H4 (cell line): ENCODE data around the gene NRTN. TPM values are rescaled to one million over a fixed set of nuclear protein-coding genes. Genes with fewer than 3 reads are reported as not detected.

Experiments used
- DNase-seq: peaks from one replicate; pipeline ENCODE4 v3.0.0-alpha.2; 2015; ENCODE audit warnings: low spot score
- total RNA-seq: library from RNA; depleted of rRNA; stranded (reverse); fragments of >200 nt; shearing (Covaris generic); gene quantifications from 2 replicates; pipeline ENCODE4 v1.2.3, GENCODE V29; 2014

The NRTN gene
- total RNA-seq, 1 experiment from 2014 or later, result 0.06 TPM

DNA sequence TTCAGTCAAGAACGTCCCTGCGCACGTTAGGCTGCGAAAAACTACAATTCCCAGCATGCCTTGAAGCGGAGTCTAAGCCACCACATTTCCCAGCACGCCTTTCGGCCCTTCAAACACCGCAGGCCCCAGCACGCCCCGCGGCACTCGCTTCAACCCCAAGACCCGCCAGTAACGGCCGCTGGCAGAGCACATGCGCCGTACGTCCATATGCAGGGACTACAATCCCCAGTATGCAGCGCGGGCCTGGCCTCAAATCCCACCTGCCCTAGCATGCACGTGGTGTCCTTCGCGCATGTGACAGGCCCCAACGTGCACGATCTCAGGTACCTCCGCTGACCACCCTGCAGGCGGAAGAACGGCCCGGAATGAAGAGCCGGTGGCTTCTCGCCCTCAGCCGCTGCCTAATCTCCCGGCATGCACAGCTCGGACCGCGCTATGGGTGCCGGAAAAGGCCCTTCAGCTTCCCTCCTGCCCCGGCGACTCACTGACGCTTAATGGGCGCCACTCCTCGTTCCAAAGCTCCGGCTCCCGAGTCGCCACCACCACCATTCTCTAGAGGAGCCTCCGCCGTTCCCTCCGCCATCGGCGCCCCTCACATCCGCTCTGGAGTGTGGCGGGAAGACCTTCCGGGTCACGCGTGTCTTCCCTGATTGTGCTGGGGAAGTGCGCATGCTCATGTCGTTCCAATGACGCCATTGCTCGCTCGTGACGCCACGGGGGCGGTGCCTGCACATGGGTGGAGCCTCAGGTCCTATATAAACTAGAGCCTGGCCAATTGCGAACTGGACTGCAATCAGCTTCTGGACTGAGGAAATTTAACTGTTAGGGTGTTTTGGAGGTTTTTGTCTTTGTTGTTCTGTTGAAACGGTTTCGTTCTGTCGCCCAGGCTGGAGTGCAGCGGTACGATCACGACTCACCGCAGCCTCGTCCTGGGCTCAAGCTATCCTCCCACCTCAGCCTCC is 14.0 kb upstream of the NRTN start, which contains the start of gene DUS3L:
Gene DUS3L, minus strand, starts transcription at position 605 of the 962 bp plus-strand sequence. Its CDS starts 22 bp downstream, at position 583.
- peak; percentile 99 for DNase-seq

DNA sequence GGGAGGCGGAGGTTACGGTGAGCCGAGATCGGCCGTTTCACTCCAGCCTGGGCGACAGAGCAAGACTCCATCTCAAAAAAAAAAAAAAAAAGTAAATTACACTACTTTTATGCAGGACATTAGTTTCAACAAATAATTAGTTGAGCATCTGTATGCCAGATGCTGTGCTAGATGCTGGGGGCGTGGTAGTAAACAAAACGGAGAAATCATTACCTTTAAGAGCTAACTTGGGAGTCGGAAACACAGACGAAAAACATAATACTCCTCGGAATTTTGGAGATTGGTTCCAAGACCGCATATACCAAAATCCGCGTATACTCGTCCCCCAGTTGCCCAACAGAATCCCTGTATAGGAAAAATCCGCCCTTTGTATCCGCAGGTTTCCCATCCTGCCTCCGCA is 12.6 kb upstream of the NRTN start:
- DNase-seq, result no peak

DNA sequence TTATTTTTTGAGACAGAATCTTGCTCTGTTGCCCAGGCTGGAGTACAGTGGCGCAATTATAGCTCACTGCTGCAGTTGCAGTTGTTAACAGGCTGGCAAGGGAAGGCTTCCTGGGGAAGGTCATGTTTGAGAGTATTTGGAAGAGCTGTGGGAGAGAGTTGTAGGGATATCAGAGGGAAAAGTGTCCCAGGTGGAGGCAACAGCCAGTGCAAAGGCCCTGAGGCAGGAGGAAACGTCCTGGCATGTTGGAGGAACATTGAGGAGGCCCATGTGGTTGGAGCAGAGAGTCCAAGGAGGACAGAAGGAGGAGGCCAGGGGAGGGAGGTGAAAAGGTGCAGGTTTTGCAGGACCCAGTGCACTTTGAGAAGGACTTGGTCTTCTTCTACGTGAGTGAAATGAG is 11.7 kb upstream of the NRTN start:
- no peak for DNase-seq

DNA sequence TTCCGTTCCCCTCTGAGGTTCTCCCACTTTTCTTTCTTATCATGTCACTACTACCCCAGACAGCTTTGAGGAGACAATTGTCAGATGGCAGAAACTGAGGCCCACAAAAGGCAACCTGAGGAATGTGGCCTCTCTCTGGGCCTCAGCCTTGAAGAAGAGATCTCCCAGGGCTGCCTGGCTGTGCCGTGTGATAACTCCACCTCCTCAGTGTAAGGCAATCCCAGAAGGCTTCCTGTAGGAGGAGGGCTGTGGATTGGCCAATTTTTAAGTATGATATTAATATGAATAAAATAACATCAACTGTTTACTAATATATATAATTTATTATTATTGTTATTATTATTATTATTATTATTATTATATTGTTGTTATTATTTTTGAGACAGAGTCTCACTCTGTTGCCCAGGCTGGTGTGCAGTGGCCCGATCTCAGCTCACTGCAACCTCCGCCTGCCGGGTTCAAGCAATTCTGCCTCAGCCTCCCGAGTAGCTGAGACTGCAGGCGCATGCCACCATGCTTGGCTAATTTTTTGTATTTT is 9.4 kb upstream of the NRTN start:
- DNase-seq, result no peak

DNA sequence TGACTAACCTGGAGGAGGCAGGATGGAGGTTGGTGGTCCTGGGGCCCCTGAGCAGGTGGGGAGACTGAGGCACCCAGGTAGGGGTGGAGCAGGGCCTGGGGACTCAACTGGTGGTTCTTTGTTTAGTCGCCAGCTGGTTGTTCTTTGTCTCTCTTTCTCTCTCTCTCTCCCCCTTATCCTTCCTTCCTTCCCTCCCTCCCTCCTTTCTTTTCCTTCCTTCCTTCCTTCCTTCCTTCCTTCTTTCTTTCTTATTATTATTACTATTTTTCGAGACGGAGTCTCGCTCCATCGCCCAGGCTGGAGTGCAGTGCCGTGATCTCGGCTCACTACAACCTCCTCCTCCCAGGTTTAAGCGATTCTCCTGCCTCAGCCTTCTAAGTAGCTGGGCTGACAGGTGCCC is 6.6 kb upstream of the NRTN start:
- no peak for DNase-seq

DNA sequence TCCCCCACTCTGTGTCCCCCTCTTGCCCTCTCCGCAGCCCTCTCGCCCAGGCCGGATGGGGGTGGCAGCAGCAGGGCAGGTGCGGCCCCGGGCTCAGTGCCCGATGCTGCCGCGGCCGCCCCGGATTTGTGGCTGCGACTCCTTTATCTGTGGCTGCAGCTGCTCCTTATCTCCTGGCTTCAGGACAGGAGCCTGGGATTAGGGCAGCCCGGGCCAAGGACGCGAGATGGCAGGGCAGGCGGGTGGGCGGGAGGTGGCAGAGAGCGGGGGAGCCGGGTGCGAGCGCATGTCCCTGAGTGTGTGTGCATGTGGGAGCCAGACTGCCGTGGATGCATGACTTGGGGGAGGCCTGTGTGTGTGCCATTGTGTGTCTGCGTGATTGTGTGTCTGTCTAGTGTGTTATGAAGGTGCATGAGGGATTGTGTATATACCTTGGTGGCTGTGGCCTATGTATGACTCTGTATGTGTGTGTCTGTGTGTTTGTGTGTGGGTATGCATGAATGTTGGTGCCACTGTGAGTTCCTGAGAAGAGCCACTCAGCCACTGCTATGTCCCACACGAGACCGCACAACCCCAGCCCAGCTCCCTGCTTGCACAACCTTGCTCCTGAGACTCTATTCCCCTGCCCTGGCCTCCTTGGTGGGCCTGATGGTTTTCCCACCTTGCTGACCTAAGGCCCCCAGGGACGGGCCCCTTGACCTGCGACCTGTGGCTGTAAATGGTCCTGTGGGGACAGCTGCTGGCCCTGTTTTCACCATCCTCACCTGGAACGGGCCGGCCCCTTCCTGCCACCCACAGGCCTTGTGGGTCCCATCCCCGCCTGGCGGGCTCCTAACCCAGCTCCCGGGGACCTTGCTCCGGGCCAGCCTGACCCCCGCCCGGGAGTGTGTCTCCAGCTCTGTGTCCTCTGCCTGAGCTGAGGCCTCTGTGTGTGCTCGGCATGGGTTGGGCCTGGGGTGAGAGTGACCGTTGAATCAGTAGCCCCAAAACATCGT is 5.3 kb upstream of the NRTN start:
- no peak for DNase-seq

DNA sequence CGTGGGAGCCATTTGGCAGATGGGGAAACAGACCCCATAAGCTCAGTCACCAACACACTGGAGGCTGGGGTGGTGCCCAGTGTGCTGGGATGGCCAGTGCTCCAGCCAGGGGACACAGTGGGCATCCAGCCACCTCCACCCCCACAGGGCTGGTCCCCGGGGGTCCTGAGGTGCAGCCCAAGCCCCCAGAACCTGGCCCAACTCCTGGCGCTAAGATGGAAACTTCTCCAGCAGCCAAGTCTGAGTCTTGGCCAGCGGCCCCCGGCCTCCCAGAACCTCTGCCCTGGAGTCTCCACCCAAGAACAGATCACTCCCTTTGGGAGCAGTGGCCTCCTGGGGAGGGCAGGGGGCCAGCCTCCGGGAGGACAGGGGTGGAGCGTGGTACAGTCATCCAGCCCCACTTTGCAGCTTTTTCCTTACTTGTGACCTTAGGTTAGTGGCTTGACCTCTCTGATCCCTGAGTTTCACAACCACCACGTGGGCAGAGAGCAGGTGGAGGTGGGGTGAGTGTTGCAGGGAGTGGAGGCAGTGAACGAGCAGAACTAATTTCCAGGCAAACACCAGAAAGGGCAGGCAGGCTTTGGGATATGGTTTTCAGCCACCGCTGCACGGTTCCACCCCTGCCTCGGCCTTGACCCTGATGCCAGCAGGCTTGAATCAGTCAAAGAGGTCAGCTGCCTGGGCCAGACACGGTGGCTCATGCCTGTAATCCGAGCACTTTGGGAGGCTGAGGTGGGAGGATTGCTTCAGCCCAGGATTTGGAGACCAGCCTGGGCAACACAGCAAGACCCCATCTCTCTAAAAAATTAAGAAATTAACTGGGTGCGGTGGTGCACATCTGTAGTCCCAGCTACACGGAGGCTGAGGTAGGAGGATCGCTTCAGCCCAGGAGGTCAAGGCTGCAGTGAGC is 4.3 kb upstream of the NRTN start:
- no peak for DNase-seq

DNA sequence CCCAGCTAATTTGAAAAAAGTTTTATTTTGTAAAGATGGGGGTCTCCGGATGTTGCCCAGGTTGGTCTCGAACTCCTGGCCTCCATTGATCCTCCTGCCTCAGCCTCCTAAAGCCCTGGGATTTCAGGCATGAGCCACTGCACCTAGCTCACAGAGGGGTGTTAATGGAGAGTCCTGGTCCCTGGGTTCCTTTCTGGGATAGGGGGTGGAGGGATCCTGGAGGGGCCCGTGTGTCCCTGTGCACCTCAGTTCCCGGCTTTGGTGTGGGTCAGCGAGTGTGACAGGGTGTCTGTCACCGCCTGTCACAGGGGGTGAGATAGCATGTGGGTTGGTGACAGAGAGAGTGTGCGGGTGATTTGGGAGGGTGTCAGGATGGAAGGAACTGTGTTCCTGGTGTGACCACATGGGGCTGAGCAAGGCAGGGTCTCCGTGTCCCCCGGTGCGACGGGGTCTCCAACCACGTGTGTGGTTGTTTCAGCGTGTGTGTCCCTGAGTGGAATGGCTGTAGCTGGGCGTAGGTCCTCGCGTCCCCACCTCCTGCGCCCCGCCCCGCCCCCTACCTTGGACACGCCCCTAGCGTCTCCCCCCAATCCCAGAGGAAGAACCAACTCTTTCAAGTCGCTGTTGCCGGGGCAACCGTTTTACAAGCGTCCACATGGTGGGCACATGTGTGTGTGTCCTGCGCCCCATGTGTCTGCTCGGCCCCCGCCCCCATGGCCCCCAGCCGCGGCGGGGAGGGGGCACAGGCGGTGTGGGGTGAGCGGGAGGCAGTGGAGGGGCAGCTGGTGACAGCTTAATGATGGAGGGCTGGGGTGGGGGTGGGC is 2.9 kb upstream of the NRTN start:
- DNase-seq, result no peak

DNA sequence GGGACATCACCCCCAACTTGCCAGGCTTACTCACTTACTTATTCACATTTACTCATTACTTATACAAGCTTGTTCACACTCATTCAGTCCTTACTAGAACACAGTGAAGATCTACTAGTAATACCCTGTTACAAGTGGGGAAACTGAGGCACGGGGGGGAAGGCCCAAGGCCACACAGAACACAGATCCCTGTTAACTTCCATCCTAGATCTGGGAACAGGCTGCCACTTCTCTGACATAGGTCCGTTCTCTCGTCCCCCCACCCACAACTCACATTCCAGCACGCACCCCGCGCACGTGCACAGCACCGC is 1.5 kb upstream of the NRTN start:
- no peak for DNase-seq

DNA sequence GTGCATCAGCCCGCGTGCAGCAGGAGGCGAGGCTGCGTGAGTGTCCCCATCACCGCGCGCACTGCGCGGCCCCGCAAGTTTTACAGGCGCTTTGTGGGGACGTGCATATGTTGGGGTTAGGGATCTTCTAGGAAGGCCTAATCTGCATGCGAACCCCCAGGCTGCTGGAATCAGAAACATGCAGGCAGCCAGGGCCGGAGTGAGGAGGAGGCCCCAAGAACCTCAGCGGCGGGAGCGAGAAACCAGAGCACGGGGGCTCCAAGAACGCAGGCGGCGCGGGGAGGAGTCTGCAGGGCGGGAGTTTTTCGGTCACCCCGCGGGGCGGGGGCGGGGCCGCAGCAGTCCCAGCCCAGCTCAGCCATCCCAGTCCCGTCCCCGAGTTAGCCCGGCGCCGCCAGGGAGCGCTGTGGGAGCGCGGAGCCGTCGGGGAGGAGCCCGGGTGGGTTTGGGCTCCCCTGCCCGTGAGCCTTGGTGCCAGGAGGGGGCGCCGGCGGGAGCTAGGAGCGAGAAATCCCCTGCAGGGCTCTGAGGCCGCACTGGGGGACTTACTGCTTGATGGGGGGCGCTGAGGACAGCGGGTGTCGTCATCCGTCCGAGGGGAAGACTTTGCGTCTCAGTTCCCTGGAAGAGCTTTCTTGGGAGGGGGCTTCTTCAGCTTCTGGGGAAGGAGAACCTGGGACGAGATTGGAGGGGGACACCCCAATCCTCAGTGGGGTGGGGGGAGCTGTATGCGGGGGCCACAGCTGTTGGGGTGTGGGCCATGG is 933 bp upstream of the NRTN start:
- peak; percentile 81 for DNase-seq

DNA sequence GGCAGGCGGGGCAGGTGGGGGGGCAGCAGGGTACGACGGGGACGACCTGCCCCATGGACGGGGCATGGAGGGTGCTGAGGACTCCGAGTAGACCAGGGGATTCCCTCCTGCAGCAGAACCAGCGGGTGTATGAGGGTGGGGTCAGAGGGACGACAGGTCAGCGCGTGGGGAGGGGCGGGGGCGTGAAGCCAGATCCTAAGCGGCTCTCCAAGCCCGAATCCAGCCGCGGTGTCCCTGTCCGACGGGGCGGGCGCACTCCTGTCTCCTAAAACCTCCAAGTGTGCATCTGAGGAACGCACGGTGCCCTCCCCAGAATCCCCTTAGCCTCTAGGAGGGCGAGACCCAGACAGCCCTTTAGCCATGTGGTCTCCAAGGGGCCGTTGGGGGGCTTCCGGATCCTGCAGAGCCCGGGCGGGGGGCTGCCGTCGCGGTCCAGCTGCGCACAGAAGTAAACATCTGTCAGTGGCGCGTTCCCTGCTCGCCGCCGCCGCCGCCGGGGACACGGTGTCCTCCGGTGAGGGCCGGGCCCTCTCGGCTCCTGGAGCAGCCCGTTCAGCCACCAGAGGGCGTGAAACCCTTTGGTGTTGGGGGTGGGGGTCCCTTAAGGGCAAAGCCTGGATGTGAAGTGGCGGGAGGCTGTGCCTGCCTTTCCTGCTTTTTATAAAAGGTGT is 730 bp downstream of the NRTN start:
- DNase-seq, result no peak

DNA sequence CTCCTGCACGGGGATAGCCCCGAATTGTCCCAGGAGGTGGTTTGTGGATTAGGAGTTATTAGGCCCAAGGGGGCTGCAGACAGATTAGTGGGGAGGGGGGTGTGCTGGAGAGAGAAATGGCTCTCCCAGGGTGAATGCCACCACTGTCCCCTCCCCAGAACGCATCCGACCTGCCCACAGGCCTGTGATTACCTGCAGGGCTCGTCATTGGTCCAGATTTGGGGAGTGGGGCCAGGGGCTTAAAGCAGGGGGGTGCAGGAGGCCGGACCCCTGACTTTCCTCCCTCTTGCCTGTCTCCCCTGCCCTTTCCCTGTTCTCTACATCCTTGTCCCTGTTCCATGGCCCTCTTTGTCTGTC is 1.2 kb downstream of the NRTN start:
- no peak for DNase-seq

DNA sequence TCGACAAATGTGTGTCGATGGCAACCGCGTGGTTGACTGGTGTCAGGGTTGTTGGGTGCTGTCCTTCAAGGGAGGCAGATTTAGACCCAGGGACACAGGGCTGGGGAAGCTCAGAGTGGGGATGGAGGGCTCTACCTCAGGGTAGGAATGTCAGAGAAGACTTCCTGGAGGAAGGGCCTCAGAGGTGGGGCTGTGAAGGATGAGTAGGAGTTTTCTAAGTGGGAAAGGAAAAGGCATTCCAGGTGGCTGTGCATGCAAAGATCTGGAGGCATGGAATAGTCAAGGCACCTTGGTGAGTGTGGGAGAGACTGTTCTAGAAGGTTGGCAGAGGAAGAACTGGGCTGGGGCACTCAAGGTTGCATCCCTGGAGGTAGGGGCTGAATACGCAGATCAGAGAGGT is 2.0 kb downstream of the NRTN start:
- DNase-seq, result no peak

DNA sequence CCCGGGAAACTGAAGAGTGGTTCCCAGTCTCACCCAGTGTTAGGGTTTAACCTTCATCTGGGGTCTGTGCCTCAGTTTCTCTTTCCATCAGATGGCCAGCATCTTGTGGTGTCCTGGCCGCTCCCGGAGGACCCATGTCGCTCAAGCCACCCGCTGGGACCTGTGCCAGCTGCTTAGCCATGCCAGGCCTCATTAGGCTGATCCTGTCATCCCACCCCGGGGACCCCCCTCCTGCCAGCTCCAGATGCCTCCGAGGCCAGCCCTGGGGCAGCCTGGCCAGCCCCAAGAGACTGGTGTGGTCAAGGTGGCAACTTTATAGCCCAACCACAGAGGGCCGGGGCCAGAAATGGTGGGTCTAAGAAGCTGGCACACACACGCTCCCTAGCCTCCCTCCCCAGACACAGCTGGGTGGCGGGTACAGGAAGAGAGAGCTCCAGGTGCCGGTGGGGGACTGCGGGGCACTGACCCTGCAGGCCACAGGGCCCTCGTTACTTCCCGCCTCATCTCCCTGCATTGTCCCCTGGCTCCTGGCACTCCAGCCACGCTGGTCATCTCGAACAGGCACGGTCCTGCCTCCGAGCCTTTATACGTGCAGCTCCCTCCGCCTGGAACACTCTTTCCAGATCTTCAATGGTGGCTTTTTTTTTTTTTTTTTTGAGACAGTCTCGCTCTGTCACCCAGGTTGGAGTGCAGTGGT is 3.4 kb downstream of the NRTN start:
- DNase-seq, result no peak

DNA sequence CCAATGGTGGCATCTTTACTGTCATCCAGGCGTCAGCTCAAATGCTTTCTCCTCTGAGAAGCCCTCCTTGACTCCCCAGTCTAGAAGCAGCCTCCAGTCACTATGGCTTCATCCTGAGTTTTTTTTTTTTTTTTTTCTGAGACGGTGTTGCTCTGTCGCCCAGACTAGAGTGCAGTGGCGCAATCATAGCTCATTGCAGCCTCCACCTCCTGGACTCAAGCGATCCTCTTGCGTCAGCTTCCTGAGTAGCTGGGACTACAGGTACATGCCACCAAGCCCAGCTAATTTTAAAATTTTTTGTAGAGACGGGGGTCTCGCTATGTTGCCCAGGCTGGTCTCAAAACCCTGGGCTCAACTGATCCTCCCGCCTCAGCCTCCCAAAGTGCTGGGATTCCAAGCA is 4.2 kb downstream of the NRTN start:
- peak; percentile 40 for DNase-seq

DNA sequence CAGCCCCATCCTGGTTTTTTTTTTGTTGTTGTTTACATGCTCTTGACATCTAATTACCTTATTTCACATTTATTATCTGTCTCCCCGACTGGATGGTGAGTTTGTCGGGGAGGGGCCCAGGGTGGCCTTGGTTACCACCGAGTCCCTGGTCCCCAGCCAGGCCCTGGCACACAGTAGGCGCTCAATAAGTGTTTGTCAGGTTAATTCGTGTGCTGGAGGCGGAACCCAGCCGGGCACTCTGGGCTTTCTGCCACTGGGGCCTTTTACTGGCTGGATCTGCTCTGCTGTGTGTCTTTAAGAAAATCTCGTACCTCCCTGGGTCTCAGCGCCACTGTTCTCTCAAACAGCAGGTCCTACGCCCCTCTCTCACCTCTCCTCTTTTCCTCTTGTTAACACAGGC is 4.6 kb downstream of the NRTN start:
- no peak for DNase-seq

DNA sequence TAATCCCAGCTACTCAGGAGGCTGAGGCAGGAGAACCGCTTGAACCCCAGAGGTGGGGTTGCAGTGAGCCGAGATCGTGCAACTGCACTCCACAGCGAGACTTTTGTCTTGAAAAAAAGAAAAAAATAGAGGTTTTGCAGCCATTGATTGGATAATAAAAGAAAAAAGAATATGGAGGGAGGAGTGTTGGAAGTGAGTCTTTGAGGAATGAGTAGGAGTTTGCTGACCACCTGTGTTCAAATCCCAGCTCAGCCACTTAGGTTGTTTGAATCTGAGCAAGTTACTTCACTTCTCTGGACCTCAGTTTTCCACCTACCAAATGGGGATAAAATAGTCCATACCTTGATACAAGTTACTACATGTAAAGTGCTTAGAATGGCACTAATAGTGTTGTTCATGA is 6.2 kb downstream of the NRTN start:
- no peak for DNase-seq

DNA sequence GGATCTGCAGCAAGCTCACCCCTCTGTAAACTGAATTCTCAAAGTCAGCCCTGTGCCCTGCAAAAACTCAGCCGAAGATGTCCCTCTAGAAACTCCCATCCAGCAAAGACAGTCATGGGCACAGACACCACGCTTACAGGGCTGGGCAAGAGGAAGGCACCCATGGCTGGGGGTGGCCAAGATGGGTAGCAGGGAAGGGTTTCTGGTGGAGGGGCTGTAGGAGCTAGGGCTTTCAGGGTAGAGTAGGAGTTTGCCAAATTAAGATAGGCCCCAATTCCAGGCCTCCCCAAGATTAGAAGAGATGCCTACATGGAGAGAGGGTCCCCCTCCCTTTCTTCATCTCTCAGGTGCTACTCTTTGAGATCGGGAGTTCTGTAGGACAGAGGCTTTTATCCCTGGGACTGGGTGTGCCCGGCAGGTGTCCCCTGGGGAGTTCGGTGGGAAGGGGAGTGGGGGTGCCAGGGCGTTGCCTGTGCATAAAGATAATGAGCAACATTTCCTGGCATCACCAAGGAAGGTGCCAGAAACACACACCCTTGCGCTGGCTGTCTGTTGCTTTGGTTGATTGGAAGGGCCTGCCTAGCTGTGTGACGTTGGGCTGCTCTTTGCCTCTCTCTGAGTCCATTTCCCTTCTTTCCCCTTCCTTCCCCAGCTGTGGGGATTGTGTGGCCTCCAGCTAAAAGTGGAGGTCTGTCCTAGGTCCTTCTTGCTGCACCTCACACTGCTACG is 9.4 kb downstream of the NRTN start:
- no peak for DNase-seq
